Choroid plexus epithelial cell (primary cell): Measurements from ENCODE around the gene ADCY7.

Experiments
- DNase-seq: peaks from one replicate; pipeline ENCODE4 v3.0.0-alpha.2; 2010; ENCODE audit warnings: low read depth
- H3K4me3 ChIP-seq: 2 replicates; pipeline ENCODE4 v1.5.1; 2011; ENCODE audit warnings: low read depth, mild to moderate bottlenecking, control low read depth, low read length, moderate library complexity
- TF ChIP-seq, protein P1 (sequence below): conservative IDR thresholded peaks from 2 replicates; pipeline ENCODE4 v1.5.1; 2011; ENCODE audit warnings: low read depth, mild to moderate bottlenecking, control low read depth, inconsistent platforms, low read length, moderate library complexity

The ADCY7 gene

DNA sequence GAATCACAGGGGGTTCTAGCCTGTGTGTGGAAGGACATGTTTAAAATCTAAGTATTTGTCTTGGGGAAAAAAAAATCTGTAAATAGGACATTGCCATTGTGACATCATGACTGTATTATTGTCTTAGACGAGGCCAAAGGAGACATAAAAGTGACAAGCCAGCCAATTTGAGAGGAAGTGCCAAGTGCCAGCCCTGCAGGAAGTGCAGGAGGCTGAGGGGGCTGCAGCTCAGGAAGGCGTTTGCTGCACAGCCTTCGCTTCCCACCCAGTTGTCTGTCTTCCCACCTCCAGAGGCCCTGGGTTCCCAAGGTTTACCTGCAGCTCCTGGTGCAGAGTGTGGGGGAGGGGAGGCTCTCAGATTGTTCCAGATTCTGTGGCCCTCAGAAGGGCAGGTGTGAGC lies 1.3 kb downstream of the ADCY7 start:
- TF ChIP-seq, protein P1, sequence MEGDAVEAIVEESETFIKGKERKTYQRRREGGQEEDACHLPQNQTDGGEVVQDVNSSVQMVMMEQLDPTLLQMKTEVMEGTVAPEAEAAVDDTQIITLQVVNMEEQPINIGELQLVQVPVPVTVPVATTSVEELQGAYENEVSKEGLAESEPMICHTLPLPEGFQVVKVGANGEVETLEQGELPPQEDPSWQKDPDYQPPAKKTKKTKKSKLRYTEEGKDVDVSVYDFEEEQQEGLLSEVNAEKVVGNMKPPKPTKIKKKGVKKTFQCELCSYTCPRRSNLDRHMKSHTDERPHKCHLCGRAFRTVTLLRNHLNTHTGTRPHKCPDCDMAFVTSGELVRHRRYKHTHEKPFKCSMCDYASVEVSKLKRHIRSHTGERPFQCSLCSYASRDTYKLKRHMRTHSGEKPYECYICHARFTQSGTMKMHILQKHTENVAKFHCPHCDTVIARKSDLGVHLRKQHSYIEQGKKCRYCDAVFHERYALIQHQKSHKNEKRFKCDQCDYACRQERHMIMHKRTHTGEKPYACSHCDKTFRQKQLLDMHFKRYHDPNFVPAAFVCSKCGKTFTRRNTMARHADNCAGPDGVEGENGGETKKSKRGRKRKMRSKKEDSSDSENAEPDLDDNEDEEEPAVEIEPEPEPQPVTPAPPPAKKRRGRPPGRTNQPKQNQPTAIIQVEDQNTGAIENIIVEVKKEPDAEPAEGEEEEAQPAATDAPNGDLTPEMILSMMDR = no peak
- no peak for DNase-seq
- no peak overlapping the region for H3K4me3 ChIP-seq

GRCh38 chr16:50268352-50268751 lies 2.0 kb downstream of the ADCY7 start:
- TF ChIP-seq, protein P1 = no peak
- no peak overlapping the region for H3K4me3 ChIP-seq
- no peak for DNase-seq

DNA sequence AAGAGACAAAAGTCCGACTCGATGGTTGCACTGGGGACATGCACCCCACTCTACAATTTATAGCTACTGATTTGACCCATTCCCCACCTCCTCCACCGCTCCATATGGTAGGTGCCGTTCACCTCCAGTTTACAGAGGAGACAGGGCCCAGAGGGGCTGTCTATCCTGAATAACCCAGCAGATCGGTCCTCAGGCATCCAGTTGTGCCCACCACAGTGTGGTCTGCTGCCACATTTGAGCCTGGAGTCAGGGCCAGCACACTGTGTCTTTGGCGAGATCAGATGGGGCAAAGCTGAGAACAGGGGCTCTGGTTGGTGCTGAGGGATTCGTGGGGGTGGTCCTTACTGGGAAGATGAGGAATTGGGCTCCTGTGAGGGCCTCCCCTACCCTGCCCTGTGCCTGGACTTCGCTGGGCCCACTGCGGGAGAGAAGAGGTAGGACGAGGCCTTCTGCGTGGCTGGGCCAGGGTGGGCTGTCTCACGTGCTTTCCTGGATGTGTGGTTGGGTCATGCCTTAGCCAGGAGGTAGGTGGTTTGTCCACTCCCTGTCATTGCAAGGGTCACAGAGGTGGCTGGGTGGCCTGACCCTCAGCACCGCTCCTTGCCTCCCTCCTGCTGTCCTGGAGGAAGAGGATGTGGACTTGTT lies 2.8 kb downstream of the ADCY7 start:
- no peak for DNase-seq
- TF ChIP-seq, protein P1 = no peak
- no peak overlapping the region for H3K4me3 ChIP-seq

DNA sequence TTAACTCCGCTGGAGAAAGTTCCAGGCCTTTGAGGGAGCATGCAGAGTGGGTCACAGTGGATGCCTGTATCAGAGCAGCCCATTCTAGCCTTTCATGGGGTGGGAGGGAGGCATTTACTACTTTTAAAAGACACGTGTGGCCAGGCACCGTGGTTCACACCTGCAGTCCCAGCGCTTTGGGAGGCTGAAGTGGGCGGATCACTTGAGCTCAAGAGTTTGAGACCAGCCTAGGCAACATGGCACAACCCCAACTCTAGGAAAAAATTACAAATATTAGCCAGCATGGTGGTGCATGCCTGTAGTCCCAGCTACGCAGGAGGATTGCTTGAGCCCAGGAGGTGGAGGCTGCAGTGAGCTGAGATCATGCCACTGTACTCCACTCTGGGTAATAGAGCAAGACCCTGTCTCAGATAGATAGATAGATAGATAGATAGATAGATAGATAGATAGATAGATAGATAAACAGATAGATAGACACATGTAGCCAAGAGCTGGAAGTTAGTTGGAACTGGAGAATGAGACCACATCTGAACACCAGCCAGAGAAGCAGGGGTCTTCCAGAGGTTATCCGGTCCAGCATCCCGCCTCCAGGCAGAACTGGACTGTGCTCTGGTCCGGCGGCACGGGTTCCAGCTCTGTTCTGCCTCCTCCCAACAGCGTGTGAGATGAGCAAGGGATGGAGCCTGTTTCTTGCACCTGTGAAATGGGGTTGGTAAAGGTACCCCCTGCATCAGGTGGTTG lies 3.6 kb downstream of the ADCY7 start:
- H3K4me3 ChIP-seq = no peak overlapping the region
- TF ChIP-seq, protein P1 = no peak
- DNase-seq = no peak

DNA sequence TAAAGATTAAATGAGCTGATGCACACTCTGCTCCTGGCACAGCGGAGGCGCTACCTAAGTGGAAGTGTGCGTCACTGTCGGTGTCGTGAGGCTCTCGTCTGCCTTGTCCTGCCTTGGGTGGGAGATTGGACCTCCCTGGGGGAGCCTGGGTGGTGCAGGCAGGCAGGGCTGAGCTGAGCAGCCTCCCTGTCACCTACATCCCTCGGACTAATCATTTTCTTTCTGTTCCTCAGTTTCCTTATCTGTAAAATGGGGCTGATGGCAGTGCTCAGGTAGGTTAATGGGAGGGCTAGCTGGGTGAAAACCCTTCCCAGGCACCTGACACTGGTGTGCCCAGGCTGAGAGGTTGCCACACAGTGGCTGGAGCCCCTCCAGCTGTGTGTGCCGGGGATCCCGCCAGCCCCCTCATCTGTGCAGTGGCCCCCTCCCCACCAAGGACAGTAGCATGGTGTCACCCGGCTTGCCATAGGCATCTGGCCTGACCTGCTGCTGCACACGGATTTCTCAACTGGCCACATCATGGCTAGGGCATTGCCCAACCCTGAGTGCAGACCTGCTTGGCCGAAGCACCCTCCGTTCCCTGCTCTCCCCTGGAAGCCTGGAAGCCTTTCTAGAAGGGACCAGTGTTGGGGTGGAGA lies 4.3 kb downstream of the ADCY7 start:
- DNase-seq = no peak
- TF ChIP-seq, protein P1 = no peak

GRCh38 chr16:50271148-50272041 lies 5.0 kb downstream of the ADCY7 start:
- DNase-seq = no peak
- H3K4me3 ChIP-seq = no peak overlapping the region
- TF ChIP-seq, protein P1 = no peak

More for the DNA sequence above, 4.3 kb downstream of the ADCY7 start:
- no peak overlapping the region for H3K4me3 ChIP-seq
